H1 (cell line): ENCODE data around the gene GAPDH. TPM values are rescaled to one million over a fixed set of nuclear protein-coding genes. Genes with fewer than 3 reads are reported as not detected.

Source experiments
- CTCF ChIA-PET: fragments of 300-600 bp; sonication (Branson Sonifier 250); formaldehyde crosslinking; loops from one replicate; lab custom pipeline; 2021; ENCODE audit not compliant: partially characterized antibody; lab: Charles Lee
- POLR2A ChIA-PET: fragments of 300-600 bp; sonication (Branson Sonifier 250); formaldehyde crosslinking; loops from one replicate; lab custom pipeline; 2021; ENCODE audit warnings: inconsistent platforms; ENCODE audit not compliant: partially characterized antibody; lab: Charles Lee
- DNase-seq, 2 experiments: peaks; one replicate each; pipeline versions ENCODE4 v3.0.0 to v3.0.0-alpha.2; 2010 to 2022; ENCODE audit warnings: low spot score in 2 of 2, low read depth in 1 of 2, mixed read lengths in 1 of 2
- FAIRE-seq: peaks from 2 replicates; lab custom pipeline; 2011; peaks lifted over from hg19 to GRCh38; lab: Jason Lieb, UNC
- H2AFZ ChIP-seq: 2 replicates; pipeline ENCODE4 v1.8.1; 2012; ENCODE audit warnings: low read length, inconsistent platforms
- H2AK5ac ChIP-seq: 2 replicates; pipeline ENCODE4 v1.6.1; 2013; ENCODE audit warnings: low read depth, low read length
- H2BK120ac ChIP-seq: replicated peaks from 2 replicates; pipeline ENCODE3; 2013; ENCODE audit warnings: low read depth, low read length, inconsistent platforms
- H2BK12ac ChIP-seq: 2 replicates; pipeline ENCODE4 v1.6.1; 2013; ENCODE audit warnings: low read depth, low read length
- H2BK15ac ChIP-seq: 2 replicates; pipeline ENCODE4 v1.6.1; 2013; ENCODE audit warnings: low read length
- H2BK20ac ChIP-seq: 2 replicates; pipeline ENCODE4 v1.6.1; 2013; ENCODE audit warnings: low read length
- H2BK5ac ChIP-seq: 2 replicates; pipeline ENCODE4 v1.6.1; 2013; ENCODE audit warnings: low read depth, low read length
- H3K14ac ChIP-seq: 2 replicates; pipeline ENCODE4 v1.6.1; 2013; ENCODE audit warnings: inconsistent platforms; ENCODE audit not compliant: insufficient read length
- H3K18ac ChIP-seq: 2 replicates; pipeline ENCODE4 v1.6.1; 2013; ENCODE audit warnings: low read length; ENCODE audit errors: extremely low read depth
- H3K23ac ChIP-seq: 2 replicates; pipeline ENCODE4 v1.6.1; 2013; ENCODE audit warnings: inconsistent platforms; ENCODE audit not compliant: insufficient read length
- H3K23me2 ChIP-seq: 2 replicates; pipeline ENCODE4 v1.6.1; 2013; ENCODE audit warnings: low read depth, low read length
- H3K27ac ChIP-seq: 2 replicates; pipeline ENCODE4 v1.6.1; 2011; ENCODE audit warnings: low read depth, low read length, inconsistent platforms
- H3K27me3 ChIP-seq, 4 experiments: replicated peaks in 1 of 4; 1 replicate in 1 of 4; 2 replicates in 3 of 4; pipeline versions ENCODE4 v1.6.1 to v1.8.1; 2011 to 2013; ENCODE audit warnings: low read length in 3 of 4, mild to moderate bottlenecking in 3 of 4, inconsistent platforms in 2 of 4, mixed read lengths in 2 of 4, moderate library complexity in 1 of 4; ENCODE audit not compliant: control insufficient read depth in 3 of 4, insufficient read depth in 3 of 4; ENCODE audit errors: extremely low read depth in 1 of 4
- H3K36me3 ChIP-seq, 4 experiments: 2 replicates each; pipeline versions ENCODE4 v1.6.1 to v1.8.1; 2011 to 2013; ENCODE audit warnings: mild to moderate bottlenecking in 4 of 4, low read length in 3 of 4, moderate library complexity in 2 of 4, control low read depth in 1 of 4, inconsistent platforms in 1 of 4; ENCODE audit not compliant: insufficient read depth in 4 of 4, control insufficient read depth in 2 of 4
- H3K4ac ChIP-seq: replicated peaks from 2 replicates; pipeline ENCODE3; 2013; ENCODE audit warnings: low read length, low read depth, mixed read lengths, inconsistent platforms; ENCODE audit not compliant: insufficient read length
- H3K4me1 ChIP-seq, 4 experiments: replicated peaks in 1 of 4; 1 replicate in 1 of 4; 2 replicates in 3 of 4; pipeline versions ENCODE4 v1.6.1 to v1.8.1; 2011 to 2013; ENCODE audit warnings: low read length in 3 of 4, inconsistent platforms in 2 of 4, mixed read lengths in 1 of 4; ENCODE audit not compliant: insufficient read depth in 4 of 4, control insufficient read depth in 3 of 4
- H3K4me2 ChIP-seq, 2 experiments: 2 replicates each; pipeline versions ENCODE4 v1.6.1 to v1.8.1; 2011 to 2013; ENCODE audit warnings: low read depth in 2 of 2, low read length in 2 of 2, control low read depth in 1 of 2, inconsistent platforms in 1 of 2, mild to moderate bottlenecking in 1 of 2; ENCODE audit not compliant: insufficient read depth in 1 of 2
- H3K4me3 ChIP-seq, 4 experiments: fragments of 200-600, 300-600 bp in 1 of 4; sonication (generic), shearing (Covaris generic), sonication (Bioruptor Twin) in 1 of 4; 2 replicates each; pipeline versions ENCODE4 v1.5.1 to v1.8.1; 2011 to 2016; ENCODE audit warnings: low read length in 4 of 4, low read depth in 3 of 4, control low read depth in 2 of 4, inconsistent platforms in 2 of 4, mild to moderate bottlenecking in 2 of 4, mixed read lengths in 1 of 4, moderate library complexity in 1 of 4; ENCODE audit not compliant: insufficient read depth in 2 of 4; ENCODE audit errors: extremely low read depth in 1 of 4
- H3K56ac ChIP-seq: replicated peaks from 2 replicates; pipeline ENCODE3; 2013; ENCODE audit warnings: low read depth, mild to moderate bottlenecking, mixed read lengths, low read length, inconsistent platforms; ENCODE audit not compliant: insufficient read length
- H3K79me1 ChIP-seq: 2 replicates; pipeline ENCODE4 v1.6.1; 2013; ENCODE audit warnings: low read depth, low read length, control low read depth
- H3K79me2 ChIP-seq, 2 experiments: 2 replicates each; pipeline versions ENCODE4 v1.6.1 to v1.8.1; 2012 to 2013; ENCODE audit warnings: low read length in 2 of 2, mild to moderate bottlenecking in 2 of 2, inconsistent platforms in 1 of 2; ENCODE audit not compliant: insufficient read depth in 2 of 2, control insufficient read depth in 1 of 2
- H3K9ac ChIP-seq, 4 experiments: replicated peaks in 1 of 4; 1 replicate in 1 of 4; 2 replicates in 3 of 4; pipeline versions ENCODE4 v1.6.1 to v1.8.1; 2011 to 2013; ENCODE audit warnings: low read depth in 3 of 4, low read length in 3 of 4, control low read depth in 2 of 4, mild to moderate bottlenecking in 2 of 4, moderate library complexity in 2 of 4, inconsistent platforms in 1 of 4; ENCODE audit errors: extremely low read depth in 1 of 4
- H3K9me3 ChIP-seq, 2 experiments: 2 replicates each; pipeline versions ENCODE4 v1.6.1 to v1.8.1; 2012 to 2013; ENCODE audit warnings: mild to moderate bottlenecking in 2 of 2, moderate library complexity in 2 of 2, control low read depth in 1 of 2, inconsistent platforms in 1 of 2, low read depth in 1 of 2, low read length in 1 of 2, mixed read lengths in 1 of 2; ENCODE audit not compliant: insufficient read depth in 2 of 2
- H4K20me1 ChIP-seq, 2 experiments: replicated peaks in 1 of 2; 2 replicates each; pipeline versions ENCODE3 to v1.8.1; 2011 to 2013; ENCODE audit warnings: inconsistent platforms in 2 of 2, low read length in 2 of 2, mild to moderate bottlenecking in 1 of 2; ENCODE audit not compliant: insufficient read depth in 2 of 2, control insufficient read depth in 1 of 2
- H4K5ac ChIP-seq: 2 replicates; pipeline ENCODE4 v1.6.1; 2013; ENCODE audit warnings: low read length, low read depth, mixed read lengths, inconsistent platforms; ENCODE audit not compliant: insufficient read length
- H4K8ac ChIP-seq: 2 replicates; pipeline ENCODE4 v1.8.0; 2013; ENCODE audit warnings: mild to moderate bottlenecking, moderate library complexity, low read length, inconsistent platforms; ENCODE audit not compliant: insufficient read depth; ENCODE audit errors: extremely low read depth
- H4K91ac ChIP-seq: replicated peaks from 2 replicates; pipeline ENCODE3; 2013; ENCODE audit warnings: low read length, mixed read lengths, inconsistent platforms; ENCODE audit not compliant: insufficient read length
- HDAC6 ChIP-seq: IDR thresholded peaks from one replicate; pipeline ENCODE4 v1.7.1; 2012; ENCODE audit warnings: low read depth, mild to moderate bottlenecking, inconsistent platforms, low read length, moderate library complexity
- JUND ChIP-seq: IDR thresholded peaks from 2 replicates; pipeline ENCODE4 v1.6.1; 2011; ENCODE audit warnings: mild to moderate bottlenecking, improper control_type of control experiment, low read length
- RNF2 ChIP-seq: fragments of 200-900, 300-1000 bp; sonication (generic); IDR thresholded peaks from 2 replicates; pipeline ENCODE4 v1.7.1; 2016; ENCODE audit warnings: borderline replicate concordance, low read depth, mild to moderate bottlenecking, antibody characterized with exemption, low read length; ENCODE audit not compliant: poor library complexity, severe bottlenecking; ENCODE audit errors: missing control alignments
- RXRA ChIP-seq: IDR thresholded peaks from 2 replicates; pipeline ENCODE4 v1.6.1; 2011; ENCODE audit warnings: low read depth, mild to moderate bottlenecking, low read length, moderate library complexity; ENCODE audit not compliant: insufficient read depth
- SAP30 ChIP-seq: fragments of 300-600 bp; sonication (generic); IDR thresholded peaks from 2 replicates; pipeline ENCODE4 v1.7.1; 2012; ENCODE audit warnings: low read length, moderate library complexity, mild to moderate bottlenecking, inconsistent platforms; ENCODE audit not compliant: insufficient read depth, insufficient replicate concordance
- SRF ChIP-seq: IDR thresholded peaks from 2 replicates; pipeline ENCODE4 v1.6.1; 2011; ENCODE audit warnings: mild to moderate bottlenecking, low read depth, low read length, moderate library complexity
- TBP ChIP-seq: IDR thresholded peaks from 2 replicates; pipeline ENCODE4 v1.6.1; 2011; ENCODE audit warnings: low read depth, low read length, improper control_type of control experiment
- YY1 ChIP-seq: IDR thresholded peaks from 2 replicates; pipeline ENCODE4 v1.6.1; 2011; ENCODE audit warnings: low read depth, mild to moderate bottlenecking, low read length
- WGBS, 2 experiments: shearing (Covaris generic) in 1 of 2; methylation state at CpG; one replicate each; pipeline versions ENCODE4 v1.1.6 to v1.1.7; 2013 to 2015; ENCODE audit warnings: low lambda C conversion rate in 2 of 2, mixed read lengths in 2 of 2, inconsistent platforms in 1 of 2, low coverage in 1 of 2, missing lambda C conversion rate in 1 of 2; ENCODE audit not compliant: insufficient replicate concordance in 2 of 2, insufficient coverage in 1 of 2, insufficient read length in 1 of 2; ENCODE audit errors: extremely low coverage in 1 of 2, missing lambda C conversion rate in 1 of 2; 5-methylcytosine and 5-hydroxymethylcytosine counted together
- polyA plus RNA-seq, 7 experiments: library from polyadenylated mRNA; depleted of rRNA in 3 of 7; stranded (reverse) in 5 of 7; unstranded in 2 of 7; fragments of >200 nt in 5 of 7; fragments of 200-250 nt in 2 of 7; gene quantifications; 1 replicate in 5 of 7; 2 replicates in 1 of 7; 4 replicates in 1 of 7; pipeline versions ENCODE4 v1.2.1 to v1.2.3, GENCODE V29; 2011 to 2013; ENCODE audit warnings: missing spikeins in 2 of 7, mixed read lengths in 2 of 7
- total RNA-seq: library from RNA; stranded (reverse); fragmentation: NEBNext Ultra II Directional; extraction: Animal tissue kit (Norgen Biotek cat#: 25700); gene quantifications from 2 replicates; pipeline ENCODE4 v1.2.1, GENCODE V29; 2021

Gene GAPDH
- total and polyA plus RNA-seq, 2 of the 8 experiments (the other 6 are each of a cell fraction or from before 2014, with no cell fraction given): 5,175 to 15,878 TPM

GRCh38 chr12:6507102-6507998, 27.0 kb upstream of the GAPDH start:
- H2BK120ac ChIP-seq: no peak overlapping the region
- peaks cover 0 to 2% of the 10 kb centered on the region in 2 experiments for H4K20me1 ChIP-seq
- peaks cover 3 to 7% (median 5%) of the 10 kb centered on the region in 4 experiments; a peak in 4 of 7 replicates for H3K4me1 ChIP-seq
- no peak overlapping the region for H2BK20ac ChIP-seq
- H2BK15ac ChIP-seq: no peak overlapping the region
- H2AFZ ChIP-seq: no peak overlapping the region
- no peaks in the 10 kb centered on the region for H3K9me3 ChIP-seq
- FAIRE-seq (peak; percentile 7), DNase-seq (peak; percentile 19 to 52)
- peak overlapping the region in 1 of 4 experiments; percentile 44; a peak in 2 of 7 replicates for H3K9ac ChIP-seq
- H2BK5ac ChIP-seq: peak overlapping the region; percentile 2; the same call in 1 of the 2 replicates
- H3K14ac ChIP-seq: no peak overlapping the region
- WGBS, 2 experiments: 75% methylated on average over 12 of the region's 12 CpGs; no CpG with 5 or more reads in 1 of the 2 experiments
- H3K79me1 ChIP-seq: peaks cover 5% of the 10 kb centered on the region
- peak overlapping the region; percentile 48 for H4K5ac ChIP-seq
- POLR2A ChIA-PET: interaction anchor here (0.7 to 5.9 kb wide), 13 partner anchors 10 to 132 kb away, joined by 3 to 37 read pairs (median 5); partner anchors contain the start of genes GAPDH, MRPL51, NCAPD2 and SCNN1A
- H3K4ac ChIP-seq: no peak overlapping the region
- no peaks in the 10 kb centered on the region for H3K27me3 ChIP-seq
- no peak overlapping the region for H3K18ac ChIP-seq
- H3K4me2 ChIP-seq: peak overlapping the region in 1 of 2 experiments; percentile 31; a peak in 2 of 4 replicates
- no peak overlapping the region for H2AK5ac ChIP-seq
- CTCF ChIA-PET: interaction anchor here (0.7 to 1.4 kb wide), 4 partner anchors 10 to 83 kb away, joined by 3 to 6 read pairs (median 4); no protein-coding TSS in a partner anchor
- no peak overlapping the region for H4K8ac ChIP-seq
- H3K27ac ChIP-seq: peak overlapping the region; percentile 43
- H3K23me2 ChIP-seq: no peaks in the 10 kb centered on the region
- H3K36me3 ChIP-seq: peaks cover 13 to 39% (median 29%) of the 10 kb centered on the region in 4 experiments
- H2BK12ac ChIP-seq: no peak overlapping the region
- H3K56ac ChIP-seq: no peak overlapping the region
- no peak overlapping the region for H3K4me3 ChIP-seq
- peaks cover 0 to 27% of the 10 kb centered on the region in 2 experiments; a peak in 2 of 4 replicates for H3K79me2 ChIP-seq
- H4K91ac ChIP-seq: no peak overlapping the region
- no peak overlapping the region for H3K23ac ChIP-seq
- TF ChIP-seq SRF (peak; percentile 61; the same call in 1 of the 2 replicates), RNF2 (no peak), HDAC6 (no peak), SAP30 (no peak), JUND (no peak), YY1 (no peak), TBP (peak; percentile 74), RXRA (no peak)
